Measurements from ENCODE around the gene HERC3.

GRCh38 chr4:88643932-88644331, 51.7 kb downstream of the HERC3 start:
- TF ChIP-seq EZH2 (IDR thresholded peaks at IDR 0.05; ENCODE audit: insufficient read depth, low read length): no peak
- no peak for TF ChIP-seq CTCF (IDR thresholded peaks at IDR 0.05; ENCODE audit: insufficient read depth, low read depth, low read length)
